Neural cell (in vitro differentiated cells): ENCODE data around the gene LBH.

Source experiments
- CTCF ChIP-seq: fragments of 450-650 bp; IDR thresholded peaks from 2 replicates; pipeline ENCODE4 v1.5.1; 2014; ENCODE audit warnings: antibody characterized with exemption, mild to moderate bottlenecking, moderate library complexity; ENCODE audit not compliant: poor library complexity, severe bottlenecking
- POLR2AphosphoS5 ChIP-seq: IDR thresholded peaks from 2 replicates; pipeline ENCODE4 v1.6.1; 2012
- SMC3 ChIP-seq: fragments of 450-650 bp; conservative IDR thresholded peaks from 2 replicates; pipeline ENCODE4 v1.6.1; 2014; ENCODE audit warnings: antibody characterized with exemption, mild to moderate bottlenecking, moderate library complexity; ENCODE audit not compliant: poor library complexity
- TAF1 ChIP-seq: IDR thresholded peaks from 2 replicates; pipeline ENCODE4 v1.6.1; 2012; ENCODE audit warnings: low read depth
- TF ChIP-seq, protein P1 (sequence below): IDR thresholded peaks from 2 replicates; pipeline ENCODE4 v1.6.1; 2012; ENCODE audit warnings: borderline replicate concordance

- TF ChIP-seq CTCF (no peak), TAF1 (no peak), POLR2AphosphoS5 (no peak), SMC3 (no peak)
- TF ChIP-seq, protein P1, sequence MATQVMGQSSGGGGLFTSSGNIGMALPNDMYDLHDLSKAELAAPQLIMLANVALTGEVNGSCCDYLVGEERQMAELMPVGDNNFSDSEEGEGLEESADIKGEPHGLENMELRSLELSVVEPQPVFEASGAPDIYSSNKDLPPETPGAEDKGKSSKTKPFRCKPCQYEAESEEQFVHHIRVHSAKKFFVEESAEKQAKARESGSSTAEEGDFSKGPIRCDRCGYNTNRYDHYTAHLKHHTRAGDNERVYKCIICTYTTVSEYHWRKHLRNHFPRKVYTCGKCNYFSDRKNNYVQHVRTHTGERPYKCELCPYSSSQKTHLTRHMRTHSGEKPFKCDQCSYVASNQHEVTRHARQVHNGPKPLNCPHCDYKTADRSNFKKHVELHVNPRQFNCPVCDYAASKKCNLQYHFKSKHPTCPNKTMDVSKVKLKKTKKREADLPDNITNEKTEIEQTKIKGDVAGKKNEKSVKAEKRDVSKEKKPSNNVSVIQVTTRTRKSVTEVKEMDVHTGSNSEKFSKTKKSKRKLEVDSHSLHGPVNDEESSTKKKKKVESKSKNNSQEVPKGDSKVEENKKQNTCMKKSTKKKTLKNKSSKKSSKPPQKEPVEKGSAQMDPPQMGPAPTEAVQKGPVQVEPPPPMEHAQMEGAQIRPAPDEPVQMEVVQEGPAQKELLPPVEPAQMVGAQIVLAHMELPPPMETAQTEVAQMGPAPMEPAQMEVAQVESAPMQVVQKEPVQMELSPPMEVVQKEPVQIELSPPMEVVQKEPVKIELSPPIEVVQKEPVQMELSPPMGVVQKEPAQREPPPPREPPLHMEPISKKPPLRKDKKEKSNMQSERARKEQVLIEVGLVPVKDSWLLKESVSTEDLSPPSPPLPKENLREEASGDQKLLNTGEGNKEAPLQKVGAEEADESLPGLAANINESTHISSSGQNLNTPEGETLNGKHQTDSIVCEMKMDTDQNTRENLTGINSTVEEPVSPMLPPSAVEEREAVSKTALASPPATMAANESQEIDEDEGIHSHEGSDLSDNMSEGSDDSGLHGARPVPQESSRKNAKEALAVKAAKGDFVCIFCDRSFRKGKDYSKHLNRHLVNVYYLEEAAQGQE: no peak
These were observed 28.2 kb upstream of the LBH start for GRCh38 chr2:30203156-30203555.
